Measurements from ENCODE around the gene SLF2.
"Not testable (repeated sequence)": the region's sequence is repeated elsewhere in the genome, so short reads cannot be mapped to it uniquely, and the experiment has no call there.

SLF2 gene

DNA sequence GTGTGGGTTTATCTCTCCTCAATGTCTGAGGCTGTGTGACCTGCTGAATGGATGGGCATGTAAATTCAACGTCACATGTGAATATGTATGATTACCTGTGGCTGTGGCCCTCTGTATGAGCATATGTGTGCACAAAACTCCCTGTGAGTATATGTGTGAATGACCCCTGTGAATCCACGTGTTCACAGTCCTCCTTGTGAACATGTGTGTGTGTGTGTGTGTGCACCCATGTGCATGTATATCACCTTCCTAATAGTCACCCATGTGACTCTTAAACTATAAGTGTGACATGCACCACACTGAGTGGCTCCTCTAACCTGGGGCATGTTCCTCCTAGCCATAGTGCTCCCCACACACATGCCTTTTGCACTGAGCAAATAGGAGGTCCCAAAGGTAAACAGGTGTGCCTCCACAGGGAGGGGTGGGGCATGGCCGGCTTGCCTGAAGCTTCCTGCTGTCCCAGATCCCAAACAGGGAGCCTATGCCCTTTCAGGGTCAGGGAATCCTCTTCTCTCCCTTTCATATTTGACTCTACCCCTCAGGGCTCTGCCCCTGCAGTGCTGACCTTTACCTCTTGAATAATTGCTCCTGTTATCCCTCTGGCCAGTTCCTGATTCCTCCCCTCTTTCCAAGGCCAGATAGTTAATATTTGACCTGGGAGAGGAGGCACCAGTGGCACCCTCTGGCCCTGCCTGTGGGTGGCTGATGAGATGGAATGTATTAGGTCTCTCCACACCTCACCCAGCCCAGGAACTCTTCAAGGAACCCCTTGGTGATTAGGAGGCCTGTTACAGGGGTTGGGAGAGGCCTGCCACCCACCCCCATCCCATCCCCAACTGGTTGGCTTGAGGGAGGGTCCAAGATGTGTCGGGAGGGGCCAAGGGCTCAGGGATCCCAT is 58.4 kb downstream of the SLF2 start:
- POLR2A ChIA-PET: no interaction called here
- CTCF ChIA-PET: interaction anchor here (1.1 to 2.6 kb wide), 5 partner anchors 13 to 48 kb away, joined by 3 to 10 read pairs (median 7); no protein-coding TSS in a partner anchor
- TF ChIP-seq, protein P1, sequence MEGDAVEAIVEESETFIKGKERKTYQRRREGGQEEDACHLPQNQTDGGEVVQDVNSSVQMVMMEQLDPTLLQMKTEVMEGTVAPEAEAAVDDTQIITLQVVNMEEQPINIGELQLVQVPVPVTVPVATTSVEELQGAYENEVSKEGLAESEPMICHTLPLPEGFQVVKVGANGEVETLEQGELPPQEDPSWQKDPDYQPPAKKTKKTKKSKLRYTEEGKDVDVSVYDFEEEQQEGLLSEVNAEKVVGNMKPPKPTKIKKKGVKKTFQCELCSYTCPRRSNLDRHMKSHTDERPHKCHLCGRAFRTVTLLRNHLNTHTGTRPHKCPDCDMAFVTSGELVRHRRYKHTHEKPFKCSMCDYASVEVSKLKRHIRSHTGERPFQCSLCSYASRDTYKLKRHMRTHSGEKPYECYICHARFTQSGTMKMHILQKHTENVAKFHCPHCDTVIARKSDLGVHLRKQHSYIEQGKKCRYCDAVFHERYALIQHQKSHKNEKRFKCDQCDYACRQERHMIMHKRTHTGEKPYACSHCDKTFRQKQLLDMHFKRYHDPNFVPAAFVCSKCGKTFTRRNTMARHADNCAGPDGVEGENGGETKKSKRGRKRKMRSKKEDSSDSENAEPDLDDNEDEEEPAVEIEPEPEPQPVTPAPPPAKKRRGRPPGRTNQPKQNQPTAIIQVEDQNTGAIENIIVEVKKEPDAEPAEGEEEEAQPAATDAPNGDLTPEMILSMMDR (IDR thresholded peaks at IDR 0.05; ENCODE audit: control extremely low read depth, extremely low read depth, low read depth, missing control alignments): no peak
- no peak for DNase-seq (ENCODE audit: extremely low spot score)

DNA sequence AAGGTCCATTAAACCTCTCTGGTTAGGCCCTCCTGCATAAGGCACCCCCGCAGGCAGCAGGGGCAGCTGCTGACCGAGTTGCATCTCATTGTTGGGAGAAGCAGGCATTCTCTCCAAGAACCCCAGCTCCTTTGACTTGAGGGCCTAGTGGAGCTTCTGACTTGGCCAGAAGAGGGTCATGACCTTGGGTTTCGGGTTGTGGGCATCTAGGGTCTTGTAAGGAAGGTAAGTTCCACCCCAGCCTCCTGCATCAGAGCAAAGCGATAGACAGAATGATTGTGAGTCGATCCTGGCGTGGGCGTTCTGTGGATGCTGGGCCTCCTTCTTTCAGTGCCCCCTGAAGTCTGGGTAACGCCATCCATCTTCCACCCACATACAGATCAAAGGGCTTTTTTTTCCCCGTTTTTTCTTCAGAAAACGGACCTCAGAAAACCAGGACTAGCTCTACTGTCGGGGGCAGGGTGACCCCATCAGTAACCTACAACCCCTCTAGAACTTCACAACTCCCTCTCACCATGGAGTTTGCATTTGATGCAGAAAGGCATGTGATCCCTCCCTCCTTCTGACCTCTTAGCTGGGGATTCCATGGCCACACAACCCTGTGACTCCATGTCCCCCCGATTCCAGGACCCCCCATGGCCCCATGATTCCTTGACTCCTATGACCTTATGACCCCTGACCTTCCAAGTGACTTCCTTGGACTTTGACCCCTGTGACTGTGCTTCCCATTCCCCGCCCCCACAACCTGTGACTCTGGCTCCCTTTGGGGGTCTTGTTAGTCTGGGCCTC is 59.5 kb downstream of the SLF2 start:
- no peak for DNase-seq (ENCODE audit: extremely low spot score)
- TF ChIP-seq, protein P1 (IDR thresholded peaks at IDR 0.05; ENCODE audit: control extremely low read depth, extremely low read depth, low read depth, missing control alignments): no peak
- POLR2A ChIA-PET: no interaction called here
- CTCF ChIA-PET: interaction anchor here (1.1 to 2.6 kb wide), 4 partner anchors 14 to 42 kb away, joined by 3 to 10 read pairs (median 6); no protein-coding TSS in a partner anchor

DNA sequence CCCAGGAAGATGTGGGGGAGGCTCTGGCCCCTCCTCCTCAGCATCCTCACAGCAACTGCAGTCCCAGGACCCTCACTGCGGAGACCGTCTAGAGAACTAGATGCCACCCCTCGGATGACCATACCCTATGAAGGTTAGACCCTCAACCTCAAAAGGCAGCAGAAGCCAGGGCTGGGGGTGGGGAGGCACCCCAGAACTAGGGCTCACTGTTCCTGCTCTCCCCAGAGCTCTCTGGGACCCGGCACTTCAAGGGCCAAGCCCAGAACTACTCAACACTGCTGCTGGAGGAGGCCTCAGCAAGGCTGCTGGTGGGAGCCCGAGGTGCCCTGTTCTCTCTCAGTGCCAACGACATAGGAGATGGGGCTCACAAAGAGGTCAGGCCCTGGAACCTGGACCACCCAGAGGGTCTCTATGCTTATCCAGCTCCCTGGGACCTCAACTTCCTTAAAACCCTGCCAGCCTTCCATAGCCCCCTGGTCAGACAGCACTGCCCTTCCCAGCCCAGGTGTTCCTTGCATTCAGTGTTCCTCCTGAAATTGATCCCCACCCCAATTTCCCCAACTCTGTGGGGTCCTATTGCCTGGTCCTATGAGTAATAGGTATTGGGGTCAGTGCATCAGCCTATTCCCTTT is 60.3 kb downstream of the SLF2 start:
- TF ChIP-seq, protein P1 (IDR thresholded peaks at IDR 0.05; ENCODE audit: control extremely low read depth, extremely low read depth, low read depth, missing control alignments): no peak
- no peak for DNase-seq (ENCODE audit: extremely low spot score)
- POLR2A ChIA-PET: interaction anchor here (0.7 kb wide), 1 partner anchor 1139 kb away, joined by 3 read pairs; no protein-coding TSS in a partner anchor
- CTCF ChIA-PET: interaction anchor here (1.1 to 2.6 kb wide), 4 partner anchors 9 to 41 kb away, joined by 3 to 10 read pairs (median 7); no protein-coding TSS in a partner anchor

DNA sequence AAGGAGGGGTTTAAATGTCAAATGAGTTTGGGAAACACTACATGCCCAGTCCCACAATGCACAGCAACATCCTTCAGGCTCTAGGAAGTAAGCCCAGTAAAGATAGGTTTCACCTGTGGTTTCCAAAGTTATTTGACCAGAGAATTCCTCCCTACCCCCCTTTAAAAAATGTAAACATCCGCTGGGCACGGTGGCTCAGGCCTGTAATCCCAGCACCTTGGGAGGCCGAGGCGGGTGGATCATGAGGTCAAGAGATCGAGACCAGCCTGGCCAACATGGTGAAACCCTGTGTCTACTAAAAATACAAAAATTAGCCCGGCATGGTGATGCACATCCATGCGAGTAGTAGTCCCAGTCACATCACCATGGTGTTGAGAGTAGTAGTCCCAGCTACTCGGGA is 62.6 kb downstream of the SLF2 start:
- CTCF ChIA-PET: interaction anchor here (1.2 to 1.6 kb wide), 3 partner anchors 10 to 23 kb away, joined by 3 to 4 read pairs (median 3); no protein-coding TSS in a partner anchor
- POLR2A ChIA-PET; DNase-seq (ENCODE audit: extremely low spot score): not testable (repeated sequence)

DNA sequence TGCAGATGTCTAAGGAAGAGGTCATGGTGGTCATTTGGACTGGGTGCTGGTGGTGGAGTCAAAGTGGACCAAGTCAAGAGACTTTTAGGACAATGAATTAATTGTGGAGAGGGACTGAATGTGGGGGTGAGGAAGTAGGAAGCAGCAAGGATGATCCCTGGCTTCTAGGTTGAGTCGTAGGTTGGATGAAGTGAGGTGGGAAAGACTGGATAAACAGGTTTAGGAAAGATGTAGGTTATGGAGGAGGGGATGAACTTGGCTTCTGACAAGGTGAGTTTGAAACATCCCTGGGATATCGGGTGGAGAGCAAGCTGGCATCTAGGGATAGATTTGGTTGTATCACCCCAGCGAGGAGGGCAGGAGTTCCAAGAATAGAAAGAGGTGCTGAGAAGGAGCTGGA is 64.1 kb downstream of the SLF2 start:
- ChIA-PET POLR2A (no interaction called here), CTCF (interaction anchor here (0.9 to 1.4 kb wide), 4 partner anchors 19 to 73 kb away, joined by 3 to 4 read pairs (median 3); no protein-coding TSS in a partner anchor)
- DNase-seq (ENCODE audit: extremely low spot score): no peak
- TF ChIP-seq, protein P1 (IDR thresholded peaks at IDR 0.05; ENCODE audit: control extremely low read depth, extremely low read depth, low read depth, missing control alignments): no peak

DNA sequence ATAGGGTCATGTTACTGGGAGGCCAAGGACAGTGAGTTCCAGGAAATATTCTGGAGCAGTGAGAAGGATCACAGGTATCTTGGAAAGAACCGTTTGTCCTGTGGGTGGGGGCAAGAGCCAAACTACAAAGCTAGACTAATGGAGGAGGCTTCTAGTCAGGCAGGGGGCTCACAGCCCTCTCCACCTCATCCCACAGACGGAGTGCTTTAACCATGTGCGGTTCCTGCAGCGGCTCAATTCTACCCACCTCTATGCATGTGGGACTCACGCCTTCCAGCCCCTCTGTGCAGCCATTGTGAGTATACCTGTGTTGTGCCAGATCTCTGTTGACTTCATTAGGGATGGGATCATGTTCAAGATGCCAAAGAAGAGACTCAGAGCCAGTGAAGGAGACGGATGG is 64.7 kb downstream of the SLF2 start:
- TF ChIP-seq, protein P1 (IDR thresholded peaks at IDR 0.05; ENCODE audit: control extremely low read depth, extremely low read depth, low read depth, missing control alignments): no peak
- CTCF ChIA-PET: interaction anchor here (0.9 to 2.4 kb wide), 4 partner anchors 21 to 73 kb away, joined by 3 to 6 read pairs (median 4); partner anchors contain the start of gene LZTS2
- no peak for DNase-seq (ENCODE audit: extremely low spot score)
- POLR2A ChIA-PET: no interaction called here
